Stimulated activated CD8-positive, alpha-beta memory T cell treated with anti-CD3 and anti-CD28 coated beads, Interleukin-7, amount 100 ng/mL, for 48 hours (primary cell): ENCODE measurements around the gene SOX2.

Experiments
- DNase-seq, 2 donors: peaks; one replicate each; pipeline ENCODE4 v3.0.0-alpha.2; 2020; ENCODE audit warnings: low read depth in 1 of 2; ENCODE audit errors: extremely low read depth in 1 of 2

The SOX2 gene

DNA sequence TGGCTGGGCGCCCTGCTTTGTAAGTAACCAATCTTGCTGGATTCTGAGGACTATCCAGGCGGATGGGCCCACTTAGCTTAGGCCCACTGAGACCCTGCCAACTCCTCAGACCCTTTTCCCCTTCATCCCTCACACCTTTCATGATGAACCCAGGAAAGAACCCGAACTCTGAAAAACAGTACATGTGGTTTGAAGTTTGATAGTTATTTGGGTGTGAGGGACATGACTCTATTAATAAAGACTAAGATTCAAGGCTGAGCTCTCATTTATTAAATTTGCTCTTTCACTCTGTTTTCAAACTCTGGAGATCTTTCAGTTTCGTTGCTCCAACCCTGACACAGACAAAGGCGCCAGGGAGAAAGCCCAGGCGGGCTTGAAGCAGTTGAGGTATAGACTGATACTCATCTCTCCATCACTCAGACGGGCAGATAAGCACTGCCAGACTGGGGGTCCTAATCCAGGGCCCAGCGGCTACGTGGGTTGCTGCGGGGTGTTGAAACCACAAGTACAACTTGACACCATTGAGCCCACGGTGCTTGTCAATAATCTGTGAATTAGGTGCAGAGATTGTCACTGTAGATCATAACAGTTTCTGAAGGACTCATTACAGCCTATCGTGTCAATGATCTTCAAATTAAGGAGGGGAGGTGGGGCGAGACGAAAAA lies 7.2 kb upstream of the SOX2 start:
- no peak for DNase-seq

DNA sequence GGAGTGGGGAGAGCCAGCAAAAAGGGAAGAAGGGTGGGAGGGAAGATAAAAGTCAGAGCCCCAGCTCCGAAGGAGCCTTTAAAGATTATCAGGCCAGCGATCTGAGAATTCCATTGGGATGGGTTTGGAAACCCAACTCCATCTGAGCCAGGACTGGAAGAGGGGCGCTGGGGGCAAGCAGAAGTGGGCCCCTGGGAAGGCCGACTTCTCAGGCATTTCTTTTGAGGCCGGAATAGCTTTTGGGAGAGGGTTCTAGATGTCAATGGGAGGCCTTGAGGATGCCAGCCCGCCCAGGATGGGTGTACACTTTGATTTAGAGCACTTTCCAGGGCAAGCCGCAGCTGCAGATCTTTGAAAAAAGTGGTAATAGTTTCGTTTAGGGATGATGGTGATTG lies 6.6 kb upstream of the SOX2 start:
- no peak for DNase-seq

DNA sequence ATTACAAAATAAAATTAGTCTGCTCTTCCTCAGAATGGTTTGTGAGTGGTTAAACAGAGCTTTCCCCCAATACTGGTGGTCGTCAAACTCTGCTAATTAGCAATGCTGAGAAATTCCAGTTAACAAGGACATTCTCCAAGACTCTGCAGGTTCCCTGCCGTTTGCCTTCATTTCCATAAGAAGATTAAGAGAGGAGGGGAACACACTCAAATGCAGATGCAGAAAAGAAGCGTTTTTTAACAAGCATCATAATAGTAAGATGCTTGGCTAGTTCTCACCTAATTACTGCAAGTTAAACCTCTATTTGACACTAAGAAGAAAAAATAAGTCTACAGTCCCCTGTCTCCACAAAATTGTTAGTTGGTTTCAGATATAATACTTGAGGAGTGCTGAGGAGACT lies 3.7 kb upstream of the SOX2 start:
- no peak for DNase-seq

DNA sequence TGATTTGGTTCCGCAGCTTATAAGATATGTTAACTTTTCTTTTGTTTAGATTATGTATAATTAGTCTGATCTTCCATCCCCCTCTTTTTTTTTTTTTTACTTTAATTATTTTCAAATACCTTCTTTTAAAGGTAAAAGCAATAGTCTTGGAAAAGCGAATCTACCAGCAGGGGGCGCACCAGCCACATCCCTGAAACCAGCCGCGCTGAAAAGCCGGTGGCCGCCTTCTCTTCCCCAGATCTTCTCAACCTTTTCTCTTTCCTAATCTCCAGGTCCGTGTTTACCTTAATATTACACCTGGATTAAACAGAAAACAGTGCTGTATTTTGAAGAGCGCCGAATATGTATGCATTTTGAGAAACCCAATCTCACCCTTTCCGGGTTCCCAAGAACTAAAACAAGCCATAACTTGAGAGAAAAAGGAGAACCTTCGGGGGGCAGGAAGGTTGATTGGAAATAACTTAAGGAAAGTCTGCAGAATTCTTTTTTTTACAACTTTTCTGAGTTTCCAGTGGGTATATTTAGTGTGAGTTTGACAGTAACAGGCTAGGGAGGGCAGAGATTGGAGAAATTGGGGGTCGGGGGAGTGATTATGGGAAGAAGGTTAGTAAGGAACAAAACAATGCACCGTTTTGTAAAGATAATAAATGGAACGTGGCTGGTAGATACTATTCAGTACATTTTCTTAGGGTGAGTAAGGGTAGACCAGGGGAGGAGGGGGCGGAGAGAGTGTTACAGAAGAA lies 2.0 kb upstream of the SOX2 start:
- DNase-seq = peak; percentile 28 to 32

DNA sequence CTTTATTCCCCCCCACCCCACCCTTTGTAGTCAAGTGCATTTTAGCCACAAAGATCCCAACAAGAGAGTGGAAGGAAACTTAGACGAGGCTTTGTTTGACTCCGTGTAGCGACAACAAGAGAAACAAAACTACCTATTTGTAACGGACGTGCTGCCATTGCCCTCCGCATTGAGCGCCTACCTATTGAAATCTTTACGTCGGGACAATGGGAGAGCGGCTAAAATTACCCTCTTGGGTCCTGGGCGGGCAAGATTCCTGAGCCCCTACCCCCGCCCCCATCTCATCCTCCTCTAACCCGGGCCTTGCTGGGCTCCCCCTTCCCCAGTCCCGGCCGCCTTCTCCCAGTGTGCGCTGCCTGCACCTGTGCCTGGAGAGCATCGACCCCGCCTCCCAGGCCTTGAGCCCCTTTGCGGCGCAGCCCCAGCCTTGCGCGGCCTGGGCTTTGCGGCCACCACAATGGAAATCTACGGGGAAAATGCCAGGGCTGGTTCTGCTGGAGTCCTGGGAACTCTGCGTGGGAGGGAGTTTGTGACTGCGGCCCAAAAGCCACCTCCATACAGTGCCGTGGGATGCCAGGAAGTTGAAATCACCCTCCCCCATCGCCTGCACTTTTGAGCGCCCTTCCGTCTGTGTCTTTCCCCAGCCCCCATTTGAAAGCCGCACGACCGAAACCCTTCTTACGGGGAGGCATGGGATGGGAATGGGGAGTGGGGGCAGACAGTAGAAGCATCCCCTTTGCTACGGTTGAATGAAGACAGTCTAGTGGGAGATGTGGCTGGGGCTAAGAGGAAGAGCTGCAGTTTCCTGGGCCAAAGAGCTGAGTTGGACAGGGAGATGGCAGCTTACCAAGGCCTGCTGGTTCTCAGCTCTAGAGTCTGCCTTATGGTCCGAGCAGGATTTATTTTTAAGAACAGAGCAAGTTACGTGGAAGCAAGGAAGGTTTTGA lies 1.1 kb upstream of the SOX2 start:
- no peak for DNase-seq

DNA sequence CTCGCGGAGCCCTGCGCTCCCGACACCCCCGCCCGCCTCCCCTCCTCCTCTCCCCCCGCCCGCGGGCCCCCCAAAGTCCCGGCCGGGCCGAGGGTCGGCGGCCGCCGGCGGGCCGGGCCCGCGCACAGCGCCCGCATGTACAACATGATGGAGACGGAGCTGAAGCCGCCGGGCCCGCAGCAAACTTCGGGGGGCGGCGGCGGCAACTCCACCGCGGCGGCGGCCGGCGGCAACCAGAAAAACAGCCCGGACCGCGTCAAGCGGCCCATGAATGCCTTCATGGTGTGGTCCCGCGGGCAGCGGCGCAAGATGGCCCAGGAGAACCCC lies 464 bp downstream of the SOX2 start:
- DNase-seq = no peak

DNA sequence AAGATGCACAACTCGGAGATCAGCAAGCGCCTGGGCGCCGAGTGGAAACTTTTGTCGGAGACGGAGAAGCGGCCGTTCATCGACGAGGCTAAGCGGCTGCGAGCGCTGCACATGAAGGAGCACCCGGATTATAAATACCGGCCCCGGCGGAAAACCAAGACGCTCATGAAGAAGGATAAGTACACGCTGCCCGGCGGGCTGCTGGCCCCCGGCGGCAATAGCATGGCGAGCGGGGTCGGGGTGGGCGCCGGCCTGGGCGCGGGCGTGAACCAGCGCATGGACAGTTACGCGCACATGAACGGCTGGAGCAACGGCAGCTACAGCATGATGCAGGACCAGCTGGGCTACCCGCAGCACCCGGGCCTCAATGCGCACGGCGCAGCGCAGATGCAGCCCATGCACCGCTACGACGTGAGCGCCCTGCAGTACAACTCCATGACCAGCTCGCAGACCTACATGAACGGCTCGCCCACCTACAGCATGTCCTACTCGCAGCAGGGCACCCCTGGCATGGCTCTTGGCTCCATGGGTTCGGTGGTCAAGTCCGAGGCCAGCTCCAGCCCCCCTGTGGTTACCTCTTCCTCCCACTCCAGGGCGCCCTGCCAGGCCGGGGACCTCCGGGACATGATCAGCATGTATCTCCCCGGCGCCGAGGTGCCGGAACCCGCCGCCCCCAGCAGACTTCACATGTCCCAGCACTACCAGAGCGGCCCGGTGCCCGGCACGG lies 991 bp downstream of the SOX2 start:
- no peak for DNase-seq

DNA sequence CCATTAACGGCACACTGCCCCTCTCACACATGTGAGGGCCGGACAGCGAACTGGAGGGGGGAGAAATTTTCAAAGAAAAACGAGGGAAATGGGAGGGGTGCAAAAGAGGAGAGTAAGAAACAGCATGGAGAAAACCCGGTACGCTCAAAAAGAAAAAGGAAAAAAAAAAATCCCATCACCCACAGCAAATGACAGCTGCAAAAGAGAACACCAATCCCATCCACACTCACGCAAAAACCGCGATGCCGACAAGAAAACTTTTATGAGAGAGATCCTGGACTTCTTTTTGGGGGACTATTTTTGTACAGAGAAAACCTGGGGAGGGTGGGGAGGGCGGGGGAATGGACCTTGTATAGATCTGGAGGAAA lies 1.5 kb downstream of the SOX2 start:
- no peak for DNase-seq

DNA sequence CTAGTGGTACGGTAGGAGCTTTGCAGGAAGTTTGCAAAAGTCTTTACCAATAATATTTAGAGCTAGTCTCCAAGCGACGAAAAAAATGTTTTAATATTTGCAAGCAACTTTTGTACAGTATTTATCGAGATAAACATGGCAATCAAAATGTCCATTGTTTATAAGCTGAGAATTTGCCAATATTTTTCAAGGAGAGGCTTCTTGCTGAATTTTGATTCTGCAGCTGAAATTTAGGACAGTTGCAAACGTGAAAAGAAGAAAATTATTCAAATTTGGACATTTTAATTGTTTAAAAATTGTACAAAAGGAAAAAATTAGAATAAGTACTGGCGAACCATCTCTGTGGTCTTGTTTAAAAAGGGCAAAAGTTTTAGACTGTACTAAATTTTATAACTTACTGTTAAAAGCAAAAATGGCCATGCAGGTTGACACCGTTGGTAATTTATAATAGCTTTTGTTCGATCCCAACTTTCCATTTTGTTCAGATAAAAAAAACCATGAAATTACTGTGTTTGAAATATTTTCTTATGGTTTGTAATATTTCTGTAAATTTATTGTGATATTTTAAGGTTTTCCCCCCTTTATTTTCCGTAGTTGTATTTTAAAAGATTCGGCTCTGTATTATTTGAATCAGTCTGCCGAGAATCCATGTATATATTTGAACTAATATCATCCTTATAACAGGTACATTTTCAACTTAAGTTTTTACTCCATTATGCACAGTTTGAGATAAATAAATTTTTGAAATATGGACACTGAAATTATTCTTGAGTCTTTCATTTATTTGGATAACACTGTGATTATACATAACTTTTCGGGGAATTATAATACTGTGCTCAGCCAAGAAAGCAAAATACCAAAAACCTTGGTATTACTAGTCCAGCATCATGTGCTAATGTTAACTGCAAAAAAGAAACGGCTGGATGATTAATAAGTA lies 2.2 kb downstream of the SOX2 start:
- no peak for DNase-seq

DNA sequence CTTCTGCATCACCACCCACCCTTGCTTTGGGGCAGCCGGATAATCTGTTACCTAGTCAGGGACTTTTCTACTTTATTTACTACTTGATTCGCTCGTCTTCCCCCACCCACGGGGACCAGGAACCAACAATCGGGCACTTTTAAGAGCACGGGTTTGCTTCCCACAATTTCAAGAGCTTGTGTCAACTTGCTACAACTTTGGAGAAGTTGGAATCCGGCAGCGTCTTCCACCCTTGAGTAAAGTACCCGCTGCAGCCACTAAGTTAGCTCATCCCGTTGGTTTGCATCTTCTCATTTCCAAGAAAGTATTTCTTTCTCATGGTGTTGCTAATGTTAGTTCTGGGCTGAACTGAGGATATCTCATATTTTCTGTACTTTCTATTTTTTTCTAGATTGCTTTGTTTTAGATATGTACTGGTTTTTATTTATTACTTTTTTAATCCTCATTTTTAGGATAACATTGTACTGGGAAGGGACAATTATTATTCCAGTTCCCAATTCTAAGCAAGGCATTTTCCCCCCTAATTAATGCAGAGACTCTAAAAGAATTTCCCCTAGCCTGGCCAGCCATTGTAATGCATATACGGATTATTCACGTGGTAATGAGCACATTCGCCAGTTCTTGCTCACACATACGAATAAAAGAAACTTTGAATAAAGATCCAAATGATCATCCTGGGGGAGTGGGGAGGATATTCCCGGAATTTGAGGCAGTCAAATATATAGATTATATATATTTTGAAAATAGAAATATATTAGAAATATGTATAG lies 4.0 kb downstream of the SOX2 start:
- DNase-seq = no peak

DNA sequence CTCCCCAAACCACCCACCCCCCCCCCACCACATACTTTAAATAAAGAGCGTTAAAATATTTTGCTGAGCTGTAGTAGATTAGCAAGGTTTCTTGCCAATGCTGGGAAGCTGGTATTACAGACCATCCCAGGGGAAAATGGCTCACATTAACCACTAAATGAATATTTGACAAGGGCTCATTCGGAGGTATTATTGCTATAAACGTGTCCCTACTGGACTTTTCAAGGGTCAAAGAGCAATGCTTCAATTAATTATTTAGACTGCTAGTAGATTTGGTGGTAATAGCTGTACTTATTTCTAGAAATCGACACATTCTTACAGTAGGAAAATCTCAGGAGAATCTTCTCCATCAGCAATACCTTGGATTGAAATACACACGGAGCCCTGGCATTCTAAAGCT lies 5.2 kb downstream of the SOX2 start:
- no peak for DNase-seq

DNA sequence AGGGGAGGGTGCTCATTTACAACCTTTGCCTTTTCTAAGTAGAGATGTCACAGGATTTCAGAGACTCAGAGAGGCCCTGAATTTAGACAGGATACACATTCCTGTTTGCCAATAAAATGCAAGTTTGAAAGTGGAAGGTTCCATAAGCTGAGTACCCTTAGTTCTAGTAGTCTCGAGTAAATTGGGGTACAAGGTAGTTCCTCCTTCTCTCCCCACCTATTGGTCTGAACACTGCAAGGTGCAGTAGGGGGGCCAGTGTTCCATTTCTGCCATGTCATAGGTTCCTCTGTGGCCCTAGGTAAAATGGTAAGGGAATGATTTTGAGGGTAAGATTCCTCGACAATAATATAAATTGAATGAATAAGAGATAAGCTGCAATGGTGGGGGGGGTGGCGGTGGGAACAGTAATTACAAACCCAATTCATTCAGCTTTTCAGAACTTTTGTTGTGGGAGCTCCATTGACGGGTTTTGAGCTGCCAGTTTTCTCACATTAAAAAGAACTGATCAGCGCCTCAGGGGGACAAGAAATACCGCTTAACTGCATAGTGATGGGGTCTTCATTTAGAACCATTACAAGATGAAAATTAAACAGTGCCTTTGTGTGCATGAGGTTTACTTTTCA lies 5.9 kb downstream of the SOX2 start:
- no peak for DNase-seq

DNA sequence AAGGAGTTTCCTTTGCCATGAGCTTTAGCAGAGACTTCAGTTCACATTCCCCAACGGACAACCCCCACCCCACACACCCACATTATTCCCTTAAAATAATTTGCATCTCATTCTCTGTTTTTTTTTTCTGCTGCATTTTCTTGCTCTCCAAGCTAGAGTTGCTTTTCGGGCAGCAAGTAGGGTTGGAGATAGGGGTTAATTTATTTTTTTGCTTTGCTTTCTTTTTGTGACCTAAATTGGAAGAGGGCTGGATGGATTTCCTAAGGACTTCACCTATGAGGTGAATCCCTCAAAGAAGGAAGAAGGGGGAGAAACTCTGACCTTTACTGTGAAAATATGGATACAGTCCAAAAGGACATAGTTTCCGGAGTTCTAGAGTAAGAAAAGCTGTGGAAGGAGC lies 6.6 kb downstream of the SOX2 start:
- DNase-seq = no peak

DNA sequence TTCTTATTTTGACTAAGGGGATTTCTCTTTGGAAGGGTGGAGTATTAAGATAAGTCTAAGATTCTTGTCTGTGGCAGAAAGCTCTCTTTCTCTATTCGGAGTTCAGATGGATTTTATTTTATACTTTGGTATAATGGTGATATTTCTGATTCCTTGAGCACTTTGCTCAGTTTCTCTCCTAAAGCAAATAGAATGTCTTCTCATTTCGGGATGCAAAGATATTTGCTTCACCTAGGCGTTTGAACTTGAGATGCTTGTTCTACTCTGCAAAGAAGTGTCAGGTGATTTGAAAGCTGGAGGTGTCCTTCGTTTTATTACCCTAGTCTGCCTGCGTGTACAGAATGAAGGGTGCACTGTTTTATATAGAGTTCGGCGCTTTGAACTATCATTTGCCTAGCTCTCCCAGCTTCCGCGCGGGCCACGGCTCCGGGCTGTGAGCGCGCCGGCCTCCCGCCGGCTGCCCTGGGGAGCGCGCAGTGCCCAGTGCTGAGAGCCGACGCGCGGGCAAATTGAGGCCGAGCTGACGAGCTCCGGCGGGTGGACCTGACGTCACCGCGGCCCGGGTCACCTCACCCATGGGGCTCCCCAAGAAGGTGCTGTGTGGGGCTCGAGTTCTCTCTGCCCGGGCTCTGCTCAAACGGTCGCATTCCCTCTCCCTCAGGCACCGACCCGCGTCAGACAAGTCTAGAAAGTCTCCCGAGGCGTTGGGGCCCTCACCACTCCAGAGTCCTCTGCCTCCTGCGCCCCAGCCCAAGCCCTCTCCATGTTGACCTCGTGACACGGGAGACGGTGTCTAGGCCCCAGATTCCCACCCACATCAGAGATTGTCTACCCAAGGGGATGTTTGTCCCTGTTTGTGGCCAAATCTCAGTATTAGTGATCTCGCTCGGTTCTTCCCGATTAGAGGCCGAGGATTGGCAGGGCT lies 7.5 kb downstream of the SOX2 start:
- DNase-seq = no peak

DNA sequence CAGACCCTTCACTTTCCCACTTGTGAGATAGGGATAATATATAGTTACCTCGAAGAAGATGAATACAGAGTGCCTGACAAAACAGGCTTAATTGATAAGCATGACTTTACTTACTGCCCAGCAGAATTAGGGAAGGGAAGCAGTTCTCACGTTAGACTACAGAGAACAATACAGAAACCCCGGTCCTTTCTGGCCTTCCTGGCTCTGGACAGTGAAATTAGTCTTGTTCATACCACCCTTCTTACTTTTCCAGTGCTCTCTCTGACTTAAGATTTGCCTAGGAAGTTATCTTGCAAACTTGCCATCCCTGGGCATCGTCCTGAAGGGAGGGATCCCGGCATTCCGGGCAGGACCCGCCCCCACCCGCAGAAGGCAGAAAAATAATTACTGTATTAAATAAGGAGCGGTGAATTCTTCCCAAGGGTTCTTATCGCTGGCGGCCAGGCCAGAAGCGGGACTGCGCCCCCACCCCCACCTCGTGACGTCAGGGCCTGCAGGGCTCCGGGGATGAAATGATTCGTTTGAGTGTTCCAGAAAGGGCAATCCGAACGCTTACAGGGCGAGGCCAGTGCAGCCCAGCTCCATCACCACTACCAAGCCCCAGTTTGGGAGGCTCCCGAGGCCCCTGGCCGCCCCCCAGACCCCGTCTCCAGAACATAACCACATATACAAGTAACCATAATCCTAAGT lies 8.4 kb downstream of the SOX2 start:
- DNase-seq = no peak

DNA sequence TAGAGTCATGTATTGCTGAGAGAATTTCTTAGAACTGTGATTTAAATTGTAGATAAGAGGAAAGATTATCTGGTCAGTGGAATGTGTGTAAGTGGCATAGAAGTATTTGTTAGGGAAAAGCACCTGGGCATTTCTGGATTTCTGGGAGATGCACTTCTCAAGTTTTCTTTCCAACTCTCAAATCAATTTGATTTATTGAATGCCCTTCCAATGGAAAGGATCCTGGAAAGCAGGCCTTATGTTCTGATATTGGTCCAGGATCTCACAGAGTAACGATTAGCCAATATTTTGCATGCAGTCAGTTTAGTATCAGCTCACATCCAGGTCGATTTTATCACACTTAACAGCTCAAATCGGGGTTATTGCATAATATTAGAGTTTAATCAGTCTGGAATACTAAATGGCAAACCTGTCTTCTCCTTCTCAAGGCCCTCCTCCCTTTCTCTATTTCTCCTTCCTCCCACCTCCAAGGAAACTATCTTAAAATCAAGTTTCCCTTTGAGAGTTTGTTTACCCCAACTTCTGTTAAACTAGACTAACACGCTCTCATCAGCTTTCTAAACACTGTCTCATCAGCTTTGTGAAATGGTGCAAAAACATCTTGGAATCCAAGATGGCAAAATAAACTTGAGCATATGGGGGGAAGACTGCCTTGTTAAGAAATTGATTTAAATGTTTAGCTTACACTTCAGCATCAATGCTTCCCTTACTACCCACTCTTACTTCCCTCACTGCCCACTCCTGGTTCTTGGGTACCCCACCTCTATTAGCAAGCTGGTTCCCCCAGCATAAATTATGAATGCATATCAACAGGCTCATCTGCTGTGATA lies 9.5 kb downstream of the SOX2 start:
- DNase-seq = no peak
